Middle frontal gyrus (tissue), 1 donor: ENCODE measurements around the gene PCDHA5.
"Not testable (repeated sequence)": the region's sequence is repeated elsewhere in the genome, so short reads cannot be mapped to it uniquely, and the experiment has no call there.

Experiments used
- DNase-seq: peaks from one replicate; pipeline ENCODE4 v3.0.0-alpha.2; 2015; ENCODE audit warnings: low spot score; ENCODE audit errors: extremely low spot score

The PCDHA5 gene

GRCh38 chr5:140822969-140823368, 1.6 kb downstream of the PCDHA5 start:
- DNase-seq = not testable (repeated sequence)

- no peak for DNase-seq
These were observed 2.1 kb downstream of the PCDHA5 start for GRCh38 chr5:140823475-140823874.

- no peak for DNase-seq
These were observed 6.4 kb downstream of the PCDHA5 start, which contains the start of gene PCDHA6 for GRCh38 chr5:140827704-140828361. PCDHA6 (plus strand) TSS chr5:140827960; CDS start chr5:140828092, 132 bp downstream.

GRCh38 chr5:140828362-140828737, 6.9 kb downstream of the PCDHA5 start:
- DNase-seq = no peak

GRCh38 chr5:140829511-140830501, 8.4 kb downstream of the PCDHA5 start:
- not testable (repeated sequence) for DNase-seq

DNA sequence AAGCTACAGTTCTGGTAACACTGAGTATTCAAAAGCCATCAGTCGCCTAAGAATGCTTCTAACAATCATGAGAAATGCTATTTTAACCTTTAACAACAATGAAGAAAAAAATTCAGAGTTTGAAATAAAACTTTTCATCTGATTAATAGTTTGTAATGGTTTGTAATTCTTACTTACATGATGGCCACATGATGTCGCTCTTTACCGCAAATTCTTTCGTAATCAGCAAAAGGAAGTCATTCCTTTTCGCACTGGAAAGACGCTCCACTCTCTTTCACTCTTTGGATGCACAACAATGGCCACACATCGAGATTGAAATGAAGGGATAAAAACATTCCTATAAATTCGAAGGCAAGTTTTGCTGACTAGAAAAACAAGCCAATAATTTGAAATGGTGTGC, 12.6 kb downstream of the PCDHA5 start, which contains the start of gene PCDHA7:
Gene PCDHA7, plus strand, starts transcription at position 277 of the 400 bp plus-strand sequence. Its CDS starts 115 bp downstream, at position 392.
- DNase-seq = no peak

GRCh38 chr5:140834439-140835008, 13.1 kb downstream of the PCDHA5 start:
- not testable (repeated sequence) for DNase-seq

DNA sequence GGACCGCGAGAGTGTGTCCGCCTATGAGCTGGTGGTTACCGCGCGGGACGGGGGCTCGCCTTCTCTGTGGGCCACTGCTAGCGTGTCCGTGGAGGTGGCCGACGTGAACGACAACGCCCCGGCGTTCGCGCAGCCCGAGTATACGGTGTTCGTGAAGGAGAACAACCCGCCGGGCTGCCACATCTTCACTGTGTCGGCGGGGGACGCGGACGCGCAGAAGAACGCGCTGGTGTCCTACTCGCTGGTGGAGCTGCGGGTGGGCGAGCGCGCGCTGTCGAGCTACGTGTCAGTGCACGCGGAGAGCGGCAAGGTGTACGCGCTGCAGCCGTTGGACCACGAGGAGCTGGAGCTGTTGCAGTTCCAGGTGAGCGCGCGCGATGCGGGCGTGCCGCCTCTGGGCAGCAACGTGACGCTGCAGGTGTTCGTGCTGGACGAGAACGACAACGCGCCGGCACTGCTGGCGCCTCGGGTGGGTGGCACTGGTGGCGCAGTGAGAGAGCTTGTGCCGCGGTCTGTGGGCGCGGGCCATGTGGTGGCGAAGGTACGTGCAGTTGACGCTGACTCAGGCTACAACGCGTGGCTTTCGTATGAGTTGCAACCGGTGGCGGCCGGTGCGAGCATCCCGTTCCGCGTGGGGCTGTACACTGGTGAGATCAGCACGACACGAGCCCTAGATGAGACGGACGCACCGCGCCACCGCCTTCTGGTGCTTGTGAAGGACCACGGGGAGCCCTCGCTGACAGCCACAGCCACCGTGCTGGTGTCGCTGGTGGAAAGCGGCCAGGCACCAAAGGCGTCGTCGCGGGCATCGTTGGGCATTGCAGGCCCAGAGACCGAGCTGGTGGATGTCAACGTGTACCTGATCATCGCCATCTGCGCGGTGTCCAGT, 14.5 kb downstream of the PCDHA5 start:
- DNase-seq = no peak

DNA sequence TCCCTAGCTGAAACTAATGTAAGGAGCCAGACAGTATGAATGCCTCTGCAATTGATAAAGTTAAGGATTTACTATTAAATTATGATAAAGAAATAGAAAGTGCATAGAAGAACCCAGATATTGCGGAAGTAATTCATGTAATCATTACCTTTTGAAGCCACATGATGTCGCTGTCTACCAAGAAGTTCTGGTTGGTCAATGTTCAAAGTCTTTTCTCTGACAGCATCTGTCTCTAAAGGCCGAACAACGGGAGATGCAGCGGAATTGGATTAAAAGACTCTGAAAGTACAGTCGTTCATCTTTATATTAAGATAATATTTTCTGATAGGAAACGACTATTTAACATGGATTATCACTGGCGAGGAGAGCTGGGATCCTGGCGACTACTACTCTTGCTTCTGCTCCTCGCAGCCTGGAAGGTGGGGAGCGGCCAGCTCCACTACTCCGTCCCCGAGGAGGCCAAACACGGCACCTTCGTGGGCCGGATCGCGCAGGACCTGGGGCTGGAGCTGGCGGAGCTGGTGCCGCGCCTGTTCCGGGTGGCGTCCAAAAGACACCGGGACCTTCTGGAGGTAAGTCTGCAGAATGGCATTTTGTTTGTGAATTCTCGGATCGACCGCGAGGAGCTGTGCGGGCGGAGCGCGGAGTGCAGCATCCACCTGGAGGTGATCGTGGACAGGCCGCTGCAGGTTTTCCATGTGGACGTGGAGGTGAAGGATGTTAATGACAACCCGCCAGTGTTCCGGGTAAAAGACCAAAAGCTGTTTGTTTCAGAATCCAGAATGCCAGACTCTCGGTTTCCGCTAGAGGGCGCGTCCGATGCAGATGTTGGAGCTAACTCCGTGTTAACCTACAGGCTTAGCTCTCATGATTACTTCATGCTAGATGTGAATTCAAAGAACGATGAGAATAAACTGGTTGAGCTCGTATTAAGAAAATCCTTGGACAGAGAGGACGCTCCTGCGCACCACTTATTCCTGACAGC, 19.9 kb downstream of the PCDHA5 start, which contains the start of gene PCDHA8:
Gene PCDHA8, plus strand, starts transcription at position 210 of the 985 bp plus-strand sequence. Its CDS starts 135 bp downstream, at position 345.
- no peak for DNase-seq

DNA sequence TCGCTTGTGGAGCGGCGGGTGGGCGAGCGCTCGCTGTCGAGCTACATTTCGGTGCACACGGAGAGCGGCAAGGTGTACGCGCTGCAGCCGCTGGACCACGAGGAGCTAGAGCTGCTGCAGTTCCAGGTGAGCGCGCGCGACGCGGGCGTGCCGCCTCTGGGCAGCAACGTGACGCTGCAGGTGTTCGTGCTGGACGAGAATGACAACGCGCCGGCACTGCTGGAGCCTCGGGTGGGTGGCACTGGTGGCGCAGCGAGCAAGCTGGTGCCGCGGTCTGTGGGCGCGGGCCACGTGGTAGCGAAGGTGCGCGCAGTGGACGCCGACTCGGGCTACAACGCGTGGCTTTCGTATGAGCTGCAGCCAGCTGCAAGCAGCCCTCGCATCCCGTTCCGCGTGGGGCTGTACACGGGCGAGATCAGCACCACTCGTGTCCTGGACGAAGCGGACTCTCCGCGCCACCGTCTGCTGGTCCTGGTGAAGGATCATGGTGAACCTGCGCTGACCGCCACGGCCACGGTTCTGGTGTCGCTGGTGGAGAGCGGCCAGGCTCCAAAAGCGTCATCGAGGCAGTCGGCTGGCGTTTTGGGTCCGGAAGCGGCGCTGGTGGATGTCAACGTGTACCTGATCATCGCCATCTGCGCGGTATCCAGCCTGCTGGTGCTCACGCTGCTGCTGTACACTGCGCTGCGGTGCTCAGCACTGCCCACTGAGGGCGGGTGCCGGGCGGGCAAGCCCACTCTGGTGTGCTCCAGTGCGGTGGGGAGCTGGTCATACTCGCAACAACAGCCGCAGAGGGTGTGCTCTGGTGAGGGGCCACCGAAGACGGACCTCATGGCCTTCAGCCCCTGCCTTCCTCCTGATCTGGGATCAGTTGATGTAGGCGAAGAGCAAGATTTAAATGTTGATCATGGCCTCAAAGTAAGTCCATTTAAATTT, 21.7 kb downstream of the PCDHA5 start:
- no peak for DNase-seq

- DNase-seq = not testable (repeated sequence)
These were observed 27.0 kb downstream of the PCDHA5 start, which contains the start of gene PCDHA9 for GRCh38 chr5:140848139-140849102. PCDHA9 (plus strand) TSS chr5:140848382; CDS start chr5:140848496, 114 bp downstream.

DNA sequence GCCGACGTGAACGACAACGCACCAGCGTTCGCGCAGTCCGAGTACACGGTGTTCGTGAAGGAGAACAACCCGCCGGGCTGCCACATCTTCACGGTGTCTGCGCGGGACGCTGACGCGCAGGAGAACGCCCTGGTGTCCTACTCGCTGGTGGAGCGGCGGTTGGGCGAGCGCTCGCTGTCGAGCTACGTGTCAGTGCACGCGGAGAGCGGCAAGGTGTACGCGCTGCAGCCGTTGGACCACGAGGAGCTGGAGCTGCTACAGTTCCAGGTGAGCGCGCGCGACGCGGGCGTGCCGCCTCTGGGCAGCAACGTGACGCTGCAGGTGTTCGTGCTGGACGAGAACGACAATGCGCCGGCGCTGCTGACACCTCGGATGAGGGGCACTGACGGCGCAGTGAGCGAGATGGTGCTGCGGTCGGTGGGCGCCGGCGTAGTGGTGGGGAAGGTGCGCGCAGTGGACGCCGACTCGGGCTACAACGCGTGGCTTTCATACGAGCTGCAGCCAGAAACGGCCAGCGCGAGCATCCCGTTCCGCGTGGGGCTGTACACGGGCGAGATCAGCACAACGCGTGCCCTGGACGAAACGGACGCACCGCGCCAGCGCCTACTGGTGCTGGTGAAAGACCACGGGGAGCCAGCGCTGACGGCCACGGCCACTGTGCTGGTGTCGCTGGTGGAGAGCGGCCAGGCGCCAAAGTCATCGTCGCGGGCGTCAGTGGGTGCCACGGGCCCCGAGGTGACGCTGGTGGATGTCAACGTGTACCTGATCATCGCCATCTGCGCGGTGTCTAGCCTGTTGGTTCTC, 28.6 kb downstream of the PCDHA5 start:
- not testable (repeated sequence) for DNase-seq

GRCh38 chr5:140855772-140856674, 34.6 kb downstream of the PCDHA5 start, which contains the start of gene PCDHA10:
PCDHA10 (plus strand) TSS chr5:140855897; CDS start chr5:140856049, 152 bp downstream.
- no peak for DNase-seq

- no peak for DNase-seq
These were observed 36.0 kb downstream of the PCDHA5 start for GRCh38 chr5:140857177-140857986.
